A673 (cell line): ENCODE results near the gene TSHZ1. TPM values are rescaled to one million over a fixed set of nuclear protein-coding genes. Genes with fewer than 3 reads are reported as not detected.

Source experiments
- BruUV-seq: library from RNA; stranded (reverse); fragments of 400-500 nt; replicated peaks from 2 replicates; lab custom pipeline; 2021; lab: Mats Ljungman, UMichigan
- CTCF ChIA-PET: fragments of 300-600 bp; sonication (Branson Sonifier 250); formaldehyde crosslinking; loops from one replicate; lab custom pipeline; 2022; ENCODE audit warnings: antibody characterized with exemption; lab: Charles Lee
- POLR2A ChIA-PET: fragments of 300-600 bp; sonication (Branson Sonifier 250); formaldehyde crosslinking; loops from one replicate; lab custom pipeline; 2022; ENCODE audit warnings: antibody characterized with exemption; ENCODE audit not compliant: low non-redundant PET; lab: Charles Lee
- DNase-seq: peaks from one replicate; pipeline ENCODE4 v3.0.0-alpha.2; 2015; ENCODE audit warnings: low spot score
- H3K27ac ChIP-seq: fragments of 200-600 bp; sonication (generic); 2 replicates; pipeline ENCODE4 v1.5.1; 2016; ENCODE audit warnings: mixed run types, low read depth, mild to moderate bottlenecking, mixed read lengths, antibody characterized with exemption, low read length; ENCODE audit not compliant: poor library complexity, severe bottlenecking
- H3K27me3 ChIP-seq: fragments of 200-600 bp; sonication (generic); replicated peaks from 2 replicates; pipeline ENCODE4 v1.6.1; 2017; ENCODE audit warnings: mixed run types, low read depth, mild to moderate bottlenecking, mixed read lengths, antibody characterized with exemption, low read length; ENCODE audit not compliant: insufficient read depth, poor library complexity
- H3K36me3 ChIP-seq: fragments of 200-600 bp; sonication (generic); 2 replicates; pipeline ENCODE4 v1.6.1; 2016; ENCODE audit warnings: mixed run types, mild to moderate bottlenecking, mixed read lengths, antibody characterized with exemption, low read length; ENCODE audit not compliant: insufficient read depth, poor library complexity, severe bottlenecking
- H3K4me1 ChIP-seq: fragments of 200-600 bp; sonication (generic); 2 replicates; pipeline ENCODE4 v1.6.1; 2017; ENCODE audit warnings: mixed run types, mild to moderate bottlenecking, mixed read lengths, antibody characterized with exemption, low read length; ENCODE audit not compliant: insufficient read depth, poor library complexity, severe bottlenecking
- H3K4me3 ChIP-seq: fragments of 200-600 bp; sonication (generic); 2 replicates; pipeline ENCODE4 v1.5.1; 2016; ENCODE audit warnings: low read depth, mixed run types, mild to moderate bottlenecking, mixed read lengths, low read length; ENCODE audit not compliant: poor library complexity, severe bottlenecking
- H3K9me3 ChIP-seq: fragments of 200-600 bp; sonication (generic); 2 replicates; pipeline ENCODE4 v1.6.1; 2016; ENCODE audit warnings: mixed run types, low read depth, mild to moderate bottlenecking, mixed read lengths, antibody characterized with exemption, low read length; ENCODE audit not compliant: poor library complexity, severe bottlenecking
- CTCF ChIP-seq: fragments of 300-800, 200-600 bp; sonication (generic); conservative IDR thresholded peaks from 2 replicates; pipeline ENCODE4 v1.5.1; 2017; ENCODE audit warnings: low read depth, mild to moderate bottlenecking, antibody characterized with exemption, low read length, moderate library complexity, mixed read lengths
- EZH2 ChIP-seq: fragments of 200-600 bp; sonication (generic); IDR thresholded peaks from 2 replicates; pipeline ENCODE4 v1.6.1; 2017; ENCODE audit warnings: borderline replicate concordance, low read depth, mild to moderate bottlenecking, mixed read lengths, antibody characterized with exemption, low read length; ENCODE audit not compliant: poor library complexity, severe bottlenecking
- intact Hi-C: fragments of 100-400 bp; cut with micrococcal nuclease; formaldehyde crosslinking; loops from one replicate; pipeline ENCODE4 v1.10.0; 2022; ENCODE audit not compliant: unreplicated experiment
- total RNA-seq: library from RNA; stranded (reverse); gene quantifications from 2 replicates; pipeline ENCODE4 v1.2.3, GENCODE V29; 2021

TSHZ1 gene
- total RNA-seq, 1 experiment from 2014 or later = 1.8 TPM

DNA sequence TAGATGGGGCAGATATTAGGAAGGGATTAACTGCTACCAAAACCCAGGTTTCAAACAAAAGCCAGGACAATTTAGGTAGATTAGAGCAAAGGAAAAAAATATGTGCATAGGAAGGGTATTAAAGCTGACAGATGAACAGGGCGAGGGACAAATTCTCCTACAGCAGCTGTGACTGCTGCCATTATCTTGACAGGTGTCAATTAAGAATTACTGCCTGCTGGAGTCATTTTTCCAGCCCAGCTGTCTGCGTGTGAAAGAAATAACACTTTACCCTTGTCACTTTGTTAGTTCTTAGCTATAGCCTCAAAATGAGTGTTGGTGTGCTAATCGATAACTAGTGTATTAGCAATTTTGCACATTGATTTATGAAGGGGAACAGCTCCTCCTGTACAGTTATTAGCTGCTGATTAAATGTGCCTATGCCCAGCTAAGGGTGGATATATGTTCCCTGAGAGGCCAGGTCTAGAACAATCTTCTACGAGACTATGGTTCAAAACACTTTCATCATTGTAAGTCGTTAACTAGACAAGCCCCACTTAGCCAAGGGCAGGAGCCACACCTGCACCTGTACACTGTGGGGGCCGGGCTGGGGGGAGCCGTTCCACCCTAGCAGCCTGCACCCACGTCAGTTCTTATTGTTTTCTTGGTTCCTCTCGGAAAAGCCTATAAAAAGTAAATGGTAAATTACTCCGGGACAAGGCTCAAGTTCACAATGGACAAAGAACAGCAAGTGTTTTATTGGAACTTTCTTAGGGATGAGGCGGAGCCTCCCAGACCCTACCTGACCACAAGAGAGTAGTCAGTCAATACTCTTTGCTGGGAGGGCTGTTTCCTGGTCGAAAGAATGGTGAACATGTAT, 7.7 kb downstream of the TSHZ1 start:
- DNase-seq = no peak
- BruUV-seq = no TSS peak
- Histone ChIP-seq H3K4me1 (peaks cover 4% of the 10 kb centered on the region), H3K27me3 (peaks cover 10% of the 10 kb centered on the region), H3K4me3 (no peak overlapping the region), H3K36me3 (no peaks in the 10 kb centered on the region), H3K9me3 (no peaks in the 10 kb centered on the region), H3K27ac (no peak overlapping the region)
- intact Hi-C loops = no loop called here
- ChIA-PET POLR2A (no interaction called here), CTCF (no interaction called here)
- TF ChIP-seq EZH2 = no peak
- TF ChIP-seq CTCF = no peak

DNA sequence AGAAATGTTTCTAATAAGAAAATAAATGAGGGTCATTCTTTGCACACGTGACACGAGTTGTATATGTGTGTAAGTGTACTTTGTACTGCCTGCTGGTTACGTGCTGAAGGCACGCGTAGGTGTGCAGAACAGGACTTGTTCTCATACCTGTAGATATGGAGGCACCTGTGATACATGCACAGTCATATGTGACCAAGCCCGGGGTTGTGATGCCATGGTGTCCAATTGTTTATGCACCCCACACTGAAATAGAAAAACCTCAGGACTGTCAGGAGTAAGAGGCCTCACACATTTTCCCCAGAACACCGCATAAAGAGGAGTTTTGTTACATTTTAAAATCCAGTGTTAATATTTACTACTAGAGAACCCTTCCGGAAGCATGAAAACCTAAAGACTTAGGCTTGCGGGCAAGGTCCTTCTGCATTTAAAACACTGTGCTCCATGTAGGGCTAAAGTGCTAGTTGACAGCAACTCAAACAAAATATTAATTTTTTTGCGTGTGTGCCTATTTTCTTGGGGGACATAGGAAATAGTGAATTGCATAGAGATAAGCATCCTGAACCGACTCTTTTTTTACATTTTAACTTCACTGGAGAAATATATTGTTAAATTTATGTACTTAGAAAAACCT, 9.3 kb downstream of the TSHZ1 start:
- Histone ChIP-seq H3K27me3 (no peaks in the 10 kb centered on the region), H3K4me3 (no peak overlapping the region), H3K9me3 (no peaks in the 10 kb centered on the region), H3K4me1 (peaks cover 3% of the 10 kb centered on the region), H3K27ac (no peak overlapping the region), H3K36me3 (no peaks in the 10 kb centered on the region)
- intact Hi-C loops = no loop called here
- no peak for DNase-seq
- no TSS peak for BruUV-seq
- no peak for TF ChIP-seq CTCF
- TF ChIP-seq EZH2 = no peak
- ChIA-PET POLR2A (no interaction called here), CTCF (no interaction called here)

- BruUV-seq = no TSS peak
- ChIA-PET CTCF (no interaction called here), POLR2A (no interaction called here)
- Histone ChIP-seq H3K36me3 (no peaks in the 10 kb centered on the region), H3K27ac (no peak overlapping the region), H3K4me3 (no peak overlapping the region), H3K4me1 (peaks cover 3% of the 10 kb centered on the region), H3K27me3 (no peaks in the 10 kb centered on the region), H3K9me3 (no peaks in the 10 kb centered on the region)
- intact Hi-C loops = no loop called here
- TF ChIP-seq EZH2 (no peak), CTCF (no peak)
- DNase-seq = no peak
These were observed 10.2 kb downstream of the TSHZ1 start for GRCh38 chr18:75220551-75221355.
